GM18873 (cell line): ENCODE data around the gene LAMTOR1.
"Not testable (repeated sequence)": the region's sequence is repeated elsewhere in the genome, so short reads cannot be mapped to it uniquely, and the experiment has no call there.

Experiments
- ATAC-seq: cut with Tn5 transposase; IDR thresholded peaks from one replicate; pipeline ENCODE4 v1.9.1; 2021; ENCODE audit warnings: mild to moderate bottlenecking, moderate library complexity, moderate number of reproducible peaks; ENCODE audit not compliant: unreplicated experiment, low FRiP score

Gene LAMTOR1

DNA sequence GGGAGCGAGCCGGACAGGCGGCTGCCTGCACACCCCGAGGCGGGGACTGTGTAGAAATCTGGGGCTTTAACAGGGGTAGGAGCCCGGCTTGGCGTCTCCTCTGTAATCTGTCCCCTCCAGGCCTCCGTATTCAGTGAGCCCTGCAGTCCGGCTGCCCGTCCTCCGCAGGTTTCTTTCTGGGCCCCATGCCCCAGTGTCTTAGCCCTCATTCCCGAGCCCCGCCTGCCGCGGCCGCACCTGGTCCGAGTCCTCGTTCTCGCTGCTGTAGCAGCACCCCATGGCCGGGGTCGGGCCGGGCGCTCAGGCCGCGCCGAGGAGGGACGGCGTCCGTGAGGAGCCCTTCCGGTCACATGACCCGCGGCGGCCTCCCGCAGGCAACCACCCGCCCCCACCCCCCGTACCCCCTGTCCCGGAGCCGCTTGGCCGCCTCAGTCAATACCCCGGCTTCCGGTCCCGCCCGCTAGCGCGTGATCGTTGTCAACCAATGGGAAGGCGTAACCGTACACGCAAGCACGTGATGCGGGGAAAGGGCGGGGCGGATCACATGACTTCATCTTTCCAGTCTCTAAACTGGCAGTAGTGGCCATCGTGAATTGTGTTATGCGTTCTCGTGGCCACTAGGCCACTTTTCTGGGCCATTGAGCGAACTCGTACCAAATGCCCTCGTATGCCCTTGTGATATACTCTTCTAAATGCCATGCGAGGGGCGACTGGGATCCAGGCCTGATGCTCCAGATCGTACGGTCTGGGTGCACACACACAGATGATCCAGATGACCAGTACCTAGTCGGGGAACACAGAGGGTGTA, at the start of gene LAMTOR1:
Gene LAMTOR1, minus strand, starts transcription at position 352 of the 808 bp plus-strand sequence. Its CDS starts 73 bp downstream, at position 279.
- ATAC-seq, result peak; percentile 76

DNA sequence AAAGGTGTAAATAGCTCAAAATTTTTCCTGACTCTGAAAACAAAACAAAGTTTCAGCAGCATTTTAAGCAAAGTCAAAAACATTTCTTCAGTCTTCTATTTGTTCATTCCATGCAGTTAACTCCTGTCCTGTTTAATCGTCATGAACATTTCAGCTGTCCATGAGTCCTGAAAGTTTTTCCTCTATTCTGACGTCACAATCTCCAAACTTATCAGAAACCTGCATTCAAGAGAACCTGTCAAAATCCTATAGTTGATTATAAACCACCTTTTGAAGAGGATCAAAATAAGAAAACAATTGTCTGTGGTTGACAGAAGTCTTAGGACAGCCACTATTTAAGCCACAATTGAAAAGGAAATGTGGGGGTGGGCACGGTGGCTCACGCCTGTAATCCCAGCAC, 47.8 kb upstream of the LAMTOR1 start:
- ATAC-seq, result no peak

DNA sequence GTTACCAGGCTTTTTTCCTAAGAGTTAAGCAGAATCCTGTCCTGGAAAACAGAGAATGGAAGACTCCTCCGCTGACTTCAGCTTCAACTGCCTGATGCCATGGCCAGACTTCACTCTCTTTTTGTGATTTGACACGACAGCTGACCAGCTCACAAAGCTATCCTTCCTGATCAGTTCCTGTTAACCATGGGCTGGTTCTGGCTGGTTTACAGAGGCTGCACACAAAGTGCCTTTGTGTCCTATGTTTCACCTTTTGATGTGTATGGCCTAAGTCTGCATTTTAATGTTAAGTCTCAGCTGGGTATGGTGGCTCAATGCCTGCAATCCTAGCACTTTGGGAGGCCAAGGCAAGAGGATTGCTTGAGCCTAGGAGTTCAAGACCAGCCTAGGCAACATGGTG, 43.5 kb upstream of the LAMTOR1 start:
- ATAC-seq, result no peak

DNA sequence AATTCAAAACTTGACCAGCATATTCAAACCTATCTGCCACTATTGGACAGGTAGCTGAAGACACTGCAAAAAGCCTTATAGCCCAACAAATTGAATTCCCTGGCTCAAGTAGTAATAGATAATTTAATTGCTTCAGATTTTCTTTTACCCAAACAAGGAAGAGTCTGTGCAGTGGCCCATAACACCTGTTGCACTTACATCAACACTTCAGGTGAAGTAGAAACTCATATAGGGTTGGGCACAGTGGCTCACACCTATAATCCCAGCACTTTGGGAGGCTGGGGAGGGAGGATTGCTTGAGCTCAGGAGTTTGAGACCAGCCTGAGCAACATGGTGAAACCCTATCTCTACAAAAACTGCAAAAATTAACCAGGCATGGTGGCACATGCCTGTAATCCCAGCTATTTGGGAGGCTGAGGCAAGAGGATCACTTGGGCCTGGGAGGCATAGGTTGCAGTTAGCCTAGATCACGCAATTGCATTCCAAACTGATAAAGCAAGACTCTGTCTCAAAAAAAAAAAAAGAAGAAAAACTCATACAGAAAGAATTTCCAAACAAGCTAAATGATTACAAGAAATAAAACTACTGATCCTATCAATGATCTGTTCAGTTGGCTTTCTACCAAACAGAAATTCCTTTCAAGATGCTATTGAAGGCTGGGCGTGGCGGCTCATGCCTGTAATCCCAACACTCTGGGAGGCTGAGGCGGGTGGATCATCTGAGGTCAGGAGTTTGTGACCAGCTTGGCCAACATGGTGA, 41.9 kb upstream of the LAMTOR1 start:
- ATAC-seq, result no peak

DNA sequence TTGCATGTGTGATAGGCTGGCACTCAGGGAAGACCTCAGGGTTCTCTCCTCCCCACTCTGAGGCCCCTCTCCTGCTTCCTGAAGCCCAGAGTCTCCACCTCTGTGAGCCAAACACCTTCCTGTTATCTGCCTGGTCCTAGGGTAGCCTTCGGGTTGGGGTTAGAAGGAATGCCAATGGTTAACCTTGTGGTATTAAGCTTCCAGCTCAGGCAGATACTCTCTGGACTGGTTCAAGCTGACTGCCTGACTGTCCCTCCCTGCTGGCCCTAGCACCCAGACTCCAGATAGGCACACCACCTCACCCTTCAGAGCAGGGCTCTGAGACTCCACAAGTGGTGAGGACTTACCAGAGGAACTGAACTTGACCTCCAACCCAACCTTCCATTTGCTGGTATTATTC, 39.4 kb upstream of the LAMTOR1 start:
- ATAC-seq, result not testable (repeated sequence)

DNA sequence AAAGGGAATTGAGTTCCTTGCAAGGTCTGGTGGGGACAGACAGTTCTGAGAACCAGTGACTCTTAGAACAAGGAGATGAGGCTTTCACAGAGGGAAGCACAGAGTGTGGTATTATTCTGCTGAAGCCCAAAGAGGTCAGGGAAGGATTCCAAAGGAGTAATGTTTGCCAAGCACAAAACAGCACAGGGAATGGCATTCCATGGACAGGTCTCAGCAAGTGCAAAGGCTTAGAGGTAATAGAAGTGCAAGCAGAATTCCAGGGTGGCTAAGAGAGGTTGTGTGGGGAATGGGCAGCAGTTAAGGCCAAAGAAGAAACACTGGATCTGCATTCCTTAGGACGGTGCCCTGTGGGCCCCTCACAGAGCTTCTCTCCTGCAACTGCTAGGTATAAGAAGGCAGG, 39.0 kb upstream of the LAMTOR1 start:
- ATAC-seq, result not testable (repeated sequence)

DNA sequence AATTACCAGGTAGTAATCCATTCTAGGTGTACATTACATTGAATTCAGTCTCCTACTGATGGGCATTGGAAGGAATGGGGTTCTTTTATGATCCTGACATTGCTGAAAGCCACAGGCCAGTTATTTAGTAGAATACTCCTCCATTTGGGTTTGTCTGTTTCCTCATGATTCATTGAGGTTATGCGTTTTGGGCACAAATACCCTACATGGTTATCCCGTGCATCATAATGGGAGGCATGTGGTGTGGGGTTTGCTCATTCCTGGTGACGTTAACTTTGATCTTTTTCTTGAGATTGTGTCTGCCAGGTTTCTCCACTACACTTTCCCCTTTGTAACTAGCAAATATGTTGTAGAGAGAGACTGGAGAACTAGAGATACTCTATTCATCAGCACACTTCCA, 38.0 kb upstream of the LAMTOR1 start:
- no peak for ATAC-seq

DNA sequence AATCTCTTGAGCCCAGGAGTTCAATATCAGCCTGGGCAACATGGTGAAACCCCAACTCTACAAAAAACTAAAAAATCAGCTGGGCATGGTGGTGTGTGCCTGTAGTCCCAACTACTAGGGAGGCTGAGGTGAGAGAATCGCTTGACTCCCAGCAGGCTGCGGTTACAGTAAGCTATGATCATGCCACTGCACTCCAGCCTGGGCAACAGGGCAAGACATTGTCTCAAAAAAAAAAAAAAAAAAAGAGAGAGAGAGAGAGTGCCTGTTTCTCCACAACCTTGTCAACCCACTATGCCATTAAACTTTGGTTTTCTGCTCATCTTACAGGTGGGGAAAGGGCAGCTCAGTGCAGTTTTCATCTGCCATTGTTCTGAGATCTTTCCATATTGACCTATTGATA, 37.6 kb upstream of the LAMTOR1 start:
- ATAC-seq, result no peak

DNA sequence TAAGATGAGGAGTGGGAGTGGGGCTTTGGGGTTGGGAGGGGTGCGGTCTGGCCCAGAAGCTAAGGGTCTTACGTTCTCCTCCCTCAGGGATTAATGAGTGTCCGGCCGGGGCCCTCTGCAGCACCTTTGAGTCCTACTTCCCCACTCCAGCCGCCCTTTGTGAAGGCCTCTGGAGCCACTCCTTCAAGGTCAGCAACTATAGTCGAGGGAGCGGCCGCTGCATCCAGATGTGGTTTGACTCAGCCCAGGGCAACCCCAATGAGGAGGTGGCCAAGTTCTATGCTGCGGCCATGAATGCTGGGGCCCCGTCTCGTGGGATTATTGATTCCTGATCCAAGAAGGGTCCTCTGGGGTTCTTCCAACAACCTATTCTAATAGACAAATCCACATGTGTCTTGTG, 36.4 kb upstream of the LAMTOR1 start:
- no peak for ATAC-seq

DNA sequence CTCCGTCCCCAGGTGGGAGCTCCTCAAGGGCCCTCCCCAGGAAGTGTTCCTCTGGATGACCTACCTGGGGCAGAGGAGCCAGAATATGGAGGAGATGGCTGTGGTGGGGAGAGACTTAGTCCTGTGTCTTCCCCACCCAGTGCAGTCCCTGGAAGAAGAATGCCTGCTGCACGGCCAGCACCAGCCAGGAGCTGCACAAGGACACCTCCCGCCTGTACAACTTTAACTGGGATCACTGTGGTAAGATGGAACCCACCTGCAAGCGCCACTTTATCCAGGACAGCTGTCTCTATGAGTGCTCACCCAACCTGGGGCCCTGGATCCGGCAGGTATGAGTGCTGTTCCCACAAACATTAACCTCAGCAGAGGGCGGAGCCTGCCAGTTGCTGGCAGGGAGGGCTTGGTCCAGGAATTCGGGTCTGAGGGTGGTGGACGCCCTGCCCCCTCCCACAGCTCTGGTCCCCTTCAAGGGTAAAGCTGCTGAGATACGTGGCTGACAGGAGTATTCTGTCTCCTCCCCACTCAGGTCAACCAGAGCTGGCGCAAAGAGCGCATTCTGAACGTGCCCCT, 35.8 kb upstream of the LAMTOR1 start:
- no peak for ATAC-seq

DNA sequence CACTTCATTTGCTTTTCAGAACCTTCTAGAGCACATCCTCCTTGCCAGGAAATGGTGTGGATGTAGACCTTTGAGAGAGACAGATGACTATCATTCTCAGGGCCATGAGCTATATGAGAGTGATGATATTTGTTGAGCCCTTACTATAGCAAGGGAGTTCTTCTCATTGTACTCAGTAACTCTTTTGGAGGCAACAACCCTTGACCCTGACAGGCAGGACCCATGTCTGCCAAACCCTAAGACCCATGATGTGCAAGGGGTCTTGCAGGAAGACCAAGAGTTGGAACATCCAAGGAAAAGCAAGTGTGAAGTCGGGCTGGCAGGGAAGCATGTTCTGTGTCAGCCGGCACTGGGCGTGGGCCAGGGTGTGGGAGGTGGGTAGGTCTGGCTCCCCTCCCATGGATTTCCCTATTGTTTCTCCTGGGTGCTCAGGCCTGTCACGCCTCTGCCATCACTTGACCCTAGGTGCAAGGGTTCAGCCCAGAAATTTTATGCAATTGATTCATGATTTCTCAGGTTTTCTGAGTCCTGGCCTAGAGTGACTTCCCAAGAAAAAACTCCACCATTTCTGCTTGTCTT, 33.7 kb upstream of the LAMTOR1 start:
- no peak for ATAC-seq

DNA sequence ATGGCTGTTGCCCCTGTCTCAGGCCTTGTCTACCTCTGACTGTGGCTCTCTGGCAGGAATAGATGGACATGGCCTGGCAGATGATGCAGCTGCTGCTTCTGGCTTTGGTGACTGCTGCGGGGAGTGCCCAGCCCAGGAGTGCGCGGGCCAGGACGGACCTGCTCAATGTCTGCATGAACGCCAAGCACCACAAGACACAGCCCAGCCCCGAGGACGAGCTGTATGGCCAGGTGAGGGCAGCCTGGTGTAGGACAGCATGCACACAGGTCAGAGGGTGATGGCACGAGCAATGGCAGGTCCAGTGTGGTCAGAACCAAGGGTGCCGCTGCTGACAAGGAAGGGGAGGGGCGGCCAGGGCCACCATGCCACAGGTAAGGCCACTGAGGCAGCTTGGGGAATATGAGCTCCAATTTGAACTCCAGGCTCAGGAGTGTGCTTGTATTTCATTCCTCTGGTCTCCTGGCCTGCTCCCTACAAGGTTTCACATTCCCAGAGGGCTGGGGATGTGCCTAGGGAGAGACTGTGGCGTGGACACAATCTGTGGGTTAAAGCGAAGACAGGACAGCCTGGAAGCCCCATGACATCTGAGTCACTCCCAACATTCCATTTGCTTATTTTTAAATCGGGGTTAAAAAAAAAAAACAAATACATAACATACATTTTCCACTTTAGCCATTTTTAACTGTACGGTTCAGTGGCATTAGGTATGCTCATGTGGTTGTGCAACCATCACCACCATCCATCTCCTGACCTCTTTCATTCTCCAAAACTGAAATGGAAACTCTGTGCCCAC, 33.0 kb upstream of the LAMTOR1 start:
- no peak for ATAC-seq

DNA sequence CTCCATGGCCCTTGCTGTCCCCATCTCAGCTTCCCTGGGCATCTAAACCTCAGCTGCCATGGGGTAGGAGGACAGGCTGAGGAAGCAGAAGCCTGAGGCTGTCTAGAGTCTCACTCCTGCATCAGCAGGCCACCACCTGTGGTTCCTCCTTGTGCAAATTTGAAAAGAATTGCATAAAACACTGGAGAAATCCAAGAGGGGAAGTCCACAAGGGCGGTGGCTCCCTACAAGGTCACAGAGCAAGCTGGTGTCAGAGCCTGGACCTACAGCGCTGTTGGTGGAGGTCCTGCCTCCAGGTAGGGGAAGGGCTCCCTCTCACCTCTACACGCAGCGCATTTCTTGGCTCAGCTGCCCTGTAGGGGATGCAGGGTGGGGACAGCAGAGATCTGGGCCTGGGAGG, 32.4 kb upstream of the LAMTOR1 start, which contains the start of gene FOLR3:
Gene FOLR3, plus strand, starts transcription at position 253 of the 400 bp plus-strand sequence. CDS start 228 bp downstream, outside the sequence.
- ATAC-seq, result not testable (repeated sequence)

DNA sequence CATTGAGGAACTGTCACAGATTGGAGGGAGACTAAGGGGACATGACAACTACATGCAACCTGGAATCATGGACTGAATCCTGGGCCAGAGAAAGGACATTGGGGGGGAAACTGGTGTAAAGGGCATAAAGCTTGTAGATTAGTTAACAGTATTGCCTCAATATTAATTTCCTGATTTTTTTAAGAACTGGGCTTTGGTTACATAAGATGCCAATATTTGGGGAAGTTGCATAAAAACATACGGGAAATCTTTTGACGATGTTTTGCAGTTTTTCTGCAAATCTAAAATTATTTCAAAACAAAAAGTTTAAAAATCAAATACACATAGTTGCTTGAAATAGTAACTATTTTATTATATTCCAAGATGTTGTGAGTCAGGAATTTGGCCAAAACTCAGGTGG, 29.5 kb upstream of the LAMTOR1 start:
- no peak for ATAC-seq

DNA sequence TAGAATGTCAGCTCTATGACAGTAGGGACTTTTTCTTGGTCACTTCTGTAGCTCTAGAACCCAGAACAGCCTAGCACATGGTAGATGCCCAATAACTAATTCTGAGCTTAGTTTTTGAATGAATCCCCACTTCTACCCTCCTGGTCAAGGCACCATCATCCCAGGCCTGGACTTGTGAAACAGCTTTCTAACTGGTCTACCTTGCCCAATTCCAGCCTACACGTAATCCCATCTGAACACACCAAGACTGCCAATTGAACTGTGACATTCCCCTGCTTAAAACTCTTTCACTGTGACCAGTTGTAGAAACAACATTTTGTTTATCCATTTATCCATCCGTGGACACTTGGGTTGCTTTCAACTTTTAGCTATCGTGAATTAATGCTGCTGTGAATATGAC, 26.3 kb upstream of the LAMTOR1 start:
- ATAC-seq, result no peak

DNA sequence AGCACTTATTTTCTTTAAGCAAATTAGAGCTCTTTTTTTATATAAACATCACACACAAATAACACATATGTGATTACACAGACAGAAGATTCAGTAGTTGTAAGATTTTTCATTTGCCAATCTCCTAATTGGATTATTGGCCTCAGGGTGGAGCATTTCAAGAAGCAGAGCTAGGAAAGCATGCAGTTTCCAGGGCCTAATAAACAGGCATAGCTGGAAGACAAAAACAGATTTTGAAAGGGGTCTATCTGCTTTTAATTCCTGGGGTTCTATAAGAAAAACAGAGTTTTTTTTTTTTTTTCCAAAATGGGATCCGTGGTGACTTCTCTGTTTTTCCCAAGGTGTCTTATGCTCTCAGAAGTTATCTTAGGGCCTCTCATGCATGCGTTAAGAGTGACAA, 24.8 kb upstream of the LAMTOR1 start:
- no peak for ATAC-seq

DNA sequence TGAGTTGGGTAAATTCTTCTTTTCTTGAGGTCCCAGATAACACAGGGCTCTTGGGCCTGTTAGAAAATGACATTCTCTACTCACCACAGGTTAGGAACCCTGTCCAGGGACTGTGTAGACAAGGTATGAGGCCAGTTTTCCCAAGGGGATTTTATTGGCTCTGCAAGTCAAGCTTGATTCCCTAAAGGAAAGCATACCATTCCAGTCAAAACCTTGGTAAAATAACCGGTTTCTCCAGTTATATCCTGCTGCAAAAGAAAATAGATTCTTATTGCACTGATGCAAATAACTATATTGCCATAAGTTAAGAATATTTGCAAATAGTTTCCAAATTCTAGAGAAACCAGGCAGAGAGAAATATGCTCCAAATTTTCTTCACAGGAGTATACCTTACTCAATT, 22.9 kb upstream of the LAMTOR1 start:
- no peak for ATAC-seq

DNA sequence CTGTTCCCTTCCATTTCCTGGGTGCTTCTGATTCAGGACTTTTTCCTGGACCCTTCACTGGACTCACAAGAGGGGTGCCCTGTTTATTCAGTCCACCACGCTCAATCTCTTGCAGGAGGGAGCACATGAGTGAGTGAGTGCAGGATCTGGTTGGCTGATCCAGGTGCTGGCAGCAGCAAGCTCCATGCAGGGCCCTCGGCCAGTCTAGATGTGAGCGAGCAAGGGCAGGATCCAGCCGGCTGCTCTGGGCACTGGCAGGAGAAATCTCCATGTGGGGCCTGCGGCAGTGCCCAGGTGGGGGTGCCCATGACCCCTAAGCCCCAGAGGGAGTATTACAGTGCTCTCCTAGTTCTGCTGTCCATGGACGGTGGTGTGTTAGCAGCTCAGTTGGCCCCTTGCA, 20.9 kb upstream of the LAMTOR1 start:
- no peak for ATAC-seq

DNA sequence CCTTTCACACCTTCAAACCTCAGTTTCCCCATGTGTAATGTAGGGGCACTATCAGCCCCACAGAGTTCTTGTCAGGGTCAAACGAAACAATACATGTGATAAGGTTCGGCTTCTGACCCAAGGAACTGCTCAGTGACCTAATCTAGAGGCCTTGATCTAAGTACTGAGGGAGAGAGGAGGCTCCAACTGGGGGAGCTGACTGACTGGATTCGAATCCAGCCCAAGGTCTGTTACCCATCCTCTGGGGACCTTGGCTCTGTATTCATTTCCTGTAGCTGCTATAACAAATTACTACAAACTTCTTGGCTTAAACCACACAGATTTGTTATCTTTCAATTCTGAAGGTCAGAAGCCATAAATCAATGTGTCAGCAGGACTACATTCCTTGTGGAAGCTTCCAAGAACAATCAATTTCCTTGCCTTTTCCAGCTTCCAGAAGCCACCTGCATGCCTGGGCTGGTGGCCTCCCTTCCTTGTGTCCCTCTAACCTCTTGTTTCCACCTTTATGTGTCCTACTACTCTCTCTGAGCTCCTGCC, 20.1 kb upstream of the LAMTOR1 start:
- ATAC-seq, result no peak

DNA sequence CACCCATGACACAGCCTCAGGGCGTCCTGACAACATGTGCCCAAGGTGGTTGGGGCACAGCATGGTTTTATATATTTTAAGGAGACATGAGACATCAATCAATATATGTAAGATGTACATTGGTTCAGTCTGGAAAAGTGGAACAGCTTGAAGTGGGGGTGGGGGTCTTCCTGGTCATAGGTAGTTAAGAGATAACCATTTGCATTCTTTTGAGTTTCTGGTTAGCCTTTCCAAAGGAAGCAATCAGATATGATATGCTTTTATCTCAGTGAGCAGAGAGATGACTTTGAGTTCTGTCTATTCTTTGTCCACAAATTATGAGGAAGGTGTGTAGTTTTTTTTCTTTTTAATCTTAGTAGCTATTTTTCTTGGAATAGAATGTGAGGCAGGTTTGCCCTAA, 19.5 kb upstream of the LAMTOR1 start:
- ATAC-seq, result no peak
